ENCODE measurements around the gene SFXN3. TPM values are rescaled to one million over a fixed set of nuclear protein-coding genes. Genes with fewer than 3 reads are reported as not detected.

Gene SFXN3
- total and polyA plus RNA-seq, 9 donors: 20.2 to 51.5 (median 28.6) TPM

GRCh38 chr10:101070098-101070497 is 39.1 kb downstream of the SFXN3 start:
- intact Hi-C loops (cut with DNase I): no loop called here
- 77 to 84% (median 78%) methylated on average over 3 of the region's 3 CpGs for WGBS, 3 donors
- no peaks in the 10 kb centered on the region for H3K27me3 ChIP-seq

GRCh38 chr10:101071267-101071884 is 40.3 kb downstream of the SFXN3 start:
- intact Hi-C loops (cut with DNase I): no loop called here
- no peak overlapping the region for H3K27ac ChIP-seq
- H3K4me1 ChIP-seq (ENCODE audit: insufficient read depth): peaks cover 3% of the 10 kb centered on the region
- WGBS, 3 donors: 66 to 77% (median 76%) methylated on average over 6 of the region's 6 CpGs
- no peak overlapping the region for H3K4me3 ChIP-seq
- no peaks in the 10 kb centered on the region for H3K36me3 ChIP-seq
- H3K27me3 ChIP-seq: no peaks in the 10 kb centered on the region
- H3K9me3 ChIP-seq: no peaks in the 10 kb centered on the region
- no peak for DNase-seq
- no peak for TF ChIP-seq POLR2A (IDR thresholded peaks at IDR 0.05)
- TF ChIP-seq CTCF (IDR thresholded peaks at IDR 0.05): no peak
- TF ChIP-seq EP300 (IDR thresholded peaks at IDR 0.05): no peak

More at GRCh38 chr10:101070098-101070497, 39.1 kb downstream of the SFXN3 start:
- Histone ChIP-seq H3K4me1 (ENCODE audit: insufficient read depth) (peaks cover 6% of the 10 kb centered on the region), H3K36me3 (no peaks in the 10 kb centered on the region), H3K4me3 (no peak overlapping the region), H3K27ac (no peak overlapping the region), H3K9me3 (no peaks in the 10 kb centered on the region)
- DNase-seq: no peak
- TF ChIP-seq EP300 (IDR thresholded peaks at IDR 0.05) (no peak), POLR2A (IDR thresholded peaks at IDR 0.05) (no peak), CTCF (IDR thresholded peaks at IDR 0.05) (no peak)

- Histone ChIP-seq H3K4me1 (ENCODE audit: insufficient read depth) (no peaks in the 10 kb centered on the region), H3K27ac (no peak overlapping the region), H3K4me3 (no peak overlapping the region), H3K27me3 (no peaks in the 10 kb centered on the region), H3K36me3 (no peaks in the 10 kb centered on the region), H3K9me3 (no peaks in the 10 kb centered on the region)
- intact Hi-C loops (cut with DNase I): no loop called here
- WGBS, 3 donors: 38 to 45% (median 43%) methylated on average over 7 of the region's 7 CpGs
- no peak for TF ChIP-seq POLR2A (IDR thresholded peaks at IDR 0.05)
- DNase-seq: no peak
These were observed 40.9 kb downstream of the SFXN3 start for GRCh38 chr10:101071885-101072433.

DNA sequence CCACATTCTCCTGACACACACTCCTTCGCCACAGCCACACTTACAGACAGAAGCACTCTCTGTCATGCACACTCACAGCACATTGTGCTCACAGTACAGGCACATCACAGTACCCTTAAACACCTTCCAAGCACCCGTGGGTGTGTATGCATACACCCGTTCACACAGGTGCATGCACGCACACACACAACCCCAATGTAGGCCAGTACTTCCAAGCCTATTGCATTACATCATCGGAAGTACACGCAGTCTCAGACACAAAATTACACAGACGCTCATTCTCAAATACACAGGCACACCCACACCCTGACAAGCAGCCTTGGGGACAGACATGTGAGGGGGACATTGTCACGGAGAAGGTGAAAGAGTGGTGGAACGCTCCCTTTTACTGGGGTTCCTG is 41.9 kb downstream of the SFXN3 start:
- H3K9me3 ChIP-seq: no peaks in the 10 kb centered on the region
- H3K27me3 ChIP-seq: no peaks in the 10 kb centered on the region

More for the DNA sequence above, 41.9 kb downstream of the SFXN3 start:
- Histone ChIP-seq H3K36me3 (no peaks in the 10 kb centered on the region), H3K4me3 (no peak overlapping the region), H3K27ac (no peak overlapping the region), H3K4me1 (ENCODE audit: insufficient read depth) (no peaks in the 10 kb centered on the region)
- DNase-seq: no peak
- no peak for TF ChIP-seq POLR2A (IDR thresholded peaks at IDR 0.05)
- TF ChIP-seq EP300 (IDR thresholded peaks at IDR 0.05): no peak
- TF ChIP-seq CTCF (IDR thresholded peaks at IDR 0.05): no peak
- 60 to 67% (median 65%) methylated on average over 9 of the region's 9 CpGs for WGBS, 3 donors
- intact Hi-C loops (cut with DNase I): no loop called here
